HFF-Myc (cell line): ENCODE measurements around the gene HLA-DRB1.
"Not testable (repeated sequence)": the region's sequence is repeated elsewhere in the genome, so short reads cannot be mapped to it uniquely, and the experiment has no call there.

ENCODE experiments used
- DNase-seq: peaks from one replicate; pipeline ENCODE4 v3.0.0-alpha.2; 2011; ENCODE audit warnings: low read depth; ENCODE audit errors: extremely low read depth
- H3K4me3 ChIP-seq: replicated peaks from 2 replicates; pipeline ENCODE4 v1.5.1; 2011; ENCODE audit warnings: low read depth, mild to moderate bottlenecking, control low read depth, low read length
- CTCF ChIP-seq: IDR thresholded peaks from 2 replicates; pipeline ENCODE4 v1.5.1; 2012; ENCODE audit warnings: mild to moderate bottlenecking, low read depth, low read length, control low read depth; ENCODE audit errors: missing control alignments

Gene HLA-DRB1

GRCh38 chr6:32539839-32540238, 49.8 kb downstream of the HLA-DRB1 start:
- no peak overlapping the region for H3K4me3 ChIP-seq
- DNase-seq: no peak
- no peak for TF ChIP-seq CTCF

- DNase-seq, H3K4me3 ChIP-seq: not testable (repeated sequence)
Measured at GRCh38 chr6:32530431-32530793, 59.2 kb downstream of the HLA-DRB1 start.

- no peak for TF ChIP-seq CTCF
- no peak for DNase-seq
- no peak within 1 kb of the TSS for H3K4me3 ChIP-seq
Measured at GRCh38 chr6:32529697-32530430, 59.8 kb downstream of the HLA-DRB1 start, which contains the start of gene HLA-DRB5. HLA-DRB5 (minus strand) TSS chr6:32530287; CDS start chr6:32530224, 63 bp downstream.
